ENCODE measurements around the gene PHC2. TPM values are rescaled to one million over a fixed set of nuclear protein-coding genes. Genes with fewer than 3 reads are reported as not detected.

The PHC2 gene
- total and polyA plus RNA-seq, 4 donors = 79.9 to 311 (median 121) TPM

DNA sequence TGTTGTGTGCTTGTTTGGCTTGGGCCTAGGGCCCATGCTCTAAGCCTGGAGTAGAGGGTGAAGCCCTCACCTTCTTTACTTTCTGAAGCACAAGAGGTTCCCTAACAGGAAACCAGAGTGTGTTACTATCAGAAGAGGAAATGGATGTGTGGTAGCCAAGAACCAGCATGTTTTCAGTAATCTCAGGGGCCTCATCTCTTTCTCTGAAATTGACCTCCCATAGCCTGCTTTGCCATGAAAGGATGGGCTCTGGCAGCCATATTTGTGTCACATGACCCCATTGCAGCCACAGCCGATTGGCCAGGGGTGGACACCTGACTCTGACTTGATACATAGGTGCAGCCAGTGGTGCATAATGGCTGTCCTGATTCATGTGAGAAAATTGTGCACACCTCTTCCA is 128.6 kb downstream of the PHC2 start:
- no peak for ATAC-seq (ENCODE audit: insufficient read depth, low FRiP score)
- no peak overlapping the region for H3K4me3 ChIP-seq
- no peak for DNase-seq
- H3K27me3 ChIP-seq (ENCODE audit: control insufficient read depth in 3 of 3, insufficient read depth in 3 of 3, low read length in 2 of 3) = peaks cover 0 to 3% (median 0%) of the 10 kb centered on the region in 3 donors
- TF ChIP-seq, protein P1, sequence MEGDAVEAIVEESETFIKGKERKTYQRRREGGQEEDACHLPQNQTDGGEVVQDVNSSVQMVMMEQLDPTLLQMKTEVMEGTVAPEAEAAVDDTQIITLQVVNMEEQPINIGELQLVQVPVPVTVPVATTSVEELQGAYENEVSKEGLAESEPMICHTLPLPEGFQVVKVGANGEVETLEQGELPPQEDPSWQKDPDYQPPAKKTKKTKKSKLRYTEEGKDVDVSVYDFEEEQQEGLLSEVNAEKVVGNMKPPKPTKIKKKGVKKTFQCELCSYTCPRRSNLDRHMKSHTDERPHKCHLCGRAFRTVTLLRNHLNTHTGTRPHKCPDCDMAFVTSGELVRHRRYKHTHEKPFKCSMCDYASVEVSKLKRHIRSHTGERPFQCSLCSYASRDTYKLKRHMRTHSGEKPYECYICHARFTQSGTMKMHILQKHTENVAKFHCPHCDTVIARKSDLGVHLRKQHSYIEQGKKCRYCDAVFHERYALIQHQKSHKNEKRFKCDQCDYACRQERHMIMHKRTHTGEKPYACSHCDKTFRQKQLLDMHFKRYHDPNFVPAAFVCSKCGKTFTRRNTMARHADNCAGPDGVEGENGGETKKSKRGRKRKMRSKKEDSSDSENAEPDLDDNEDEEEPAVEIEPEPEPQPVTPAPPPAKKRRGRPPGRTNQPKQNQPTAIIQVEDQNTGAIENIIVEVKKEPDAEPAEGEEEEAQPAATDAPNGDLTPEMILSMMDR (IDR thresholded peaks at IDR 0.05; ENCODE audit: control extremely low read depth, extremely low read depth) = no peak
- peaks cover 0 to 13% (median 9%) of the 10 kb centered on the region in 4 donors for H3K36me3 ChIP-seq (ENCODE audit: control insufficient read depth in 4 of 4, insufficient read depth in 4 of 4, low read length in 4 of 4)
- no peak overlapping the region for H3K9ac ChIP-seq (ENCODE audit: insufficient read depth in 1 of 2, low read length in 2 of 2)
- H3K4me1 ChIP-seq (ENCODE audit: control insufficient read depth in 5 of 5, insufficient read depth in 5 of 5, low read length in 5 of 5) = peaks cover 5 to 32% (median 15%) of the 10 kb centered on the region in 5 donors
- no peak overlapping the region for H3K27ac ChIP-seq (ENCODE audit: low read depth in 1 of 2, low read length in 1 of 2)
- 90 to 97% methylated on average over 1 of the region's 1 CpG for WGBS, 2 donors
- no peaks in the 10 kb centered on the region for H3K9me3 ChIP-seq (ENCODE audit: control insufficient read depth in 4 of 4, insufficient read depth in 3 of 4, low read length in 3 of 4)

DNA sequence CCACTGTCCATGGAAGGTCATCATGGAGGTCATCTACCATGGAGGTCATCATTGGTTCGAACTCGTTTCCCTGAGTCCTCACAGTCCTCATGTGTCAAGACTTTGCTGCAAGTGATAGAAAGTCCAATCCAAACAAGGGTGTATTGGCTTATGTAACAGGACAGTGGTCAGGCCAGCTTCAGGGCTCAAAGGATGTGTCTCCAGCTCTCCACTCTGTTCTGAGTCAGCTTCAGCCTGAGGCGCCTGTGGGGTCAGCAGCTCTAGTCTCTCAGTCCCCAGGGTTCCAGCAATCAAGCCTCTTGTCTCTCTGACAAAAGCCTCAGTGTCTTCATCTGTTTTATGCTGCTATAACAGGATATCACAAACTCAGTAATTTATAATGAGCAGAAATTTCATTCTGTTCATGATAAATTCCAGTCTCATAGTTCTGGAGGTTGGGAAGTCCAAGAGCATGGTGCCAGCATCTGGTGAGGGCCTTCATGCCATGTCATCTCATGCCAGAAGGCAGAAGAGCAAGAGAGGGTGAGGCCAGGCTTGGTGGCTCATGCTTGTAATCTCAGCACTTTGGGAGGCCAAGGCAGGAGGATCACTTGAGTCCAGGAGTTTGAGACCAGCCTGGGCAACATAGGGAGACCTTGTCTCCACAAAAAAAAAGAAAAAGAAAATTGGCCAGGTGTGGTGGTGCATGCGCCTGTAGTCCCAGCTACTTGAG is 129.5 kb downstream of the PHC2 start:
- Histone ChIP-seq H3K27me3 (ENCODE audit: control insufficient read depth in 3 of 3, insufficient read depth in 3 of 3, low read length in 2 of 3) (peaks cover 0 to 3% (median 0%) of the 10 kb centered on the region in 3 donors), H3K4me1 (ENCODE audit: control insufficient read depth in 5 of 5, insufficient read depth in 5 of 5, low read length in 5 of 5) (peaks cover 5 to 24% (median 15%) of the 10 kb centered on the region in 5 donors), H3K36me3 (ENCODE audit: control insufficient read depth in 4 of 4, insufficient read depth in 4 of 4, low read length in 4 of 4) (peaks cover 0 to 17% (median 10%) of the 10 kb centered on the region in 4 donors), H3K9ac (ENCODE audit: insufficient read depth in 1 of 2, low read length in 2 of 2) (peak overlapping the region in 1 of 2 donors; percentile 16), H3K4me3 (no peak overlapping the region), H3K9me3 (ENCODE audit: control insufficient read depth in 4 of 4, insufficient read depth in 3 of 4, low read length in 3 of 4) (no peaks in the 10 kb centered on the region), H3K27ac (ENCODE audit: low read depth in 1 of 2, low read length in 1 of 2) (peak overlapping the region; percentile 22 to 67)
- TF ChIP-seq, protein P1 (IDR thresholded peaks at IDR 0.05; ENCODE audit: control extremely low read depth, extremely low read depth) = no peak
- DNase-seq (peak in 1 of 3 donors; percentile 29), ATAC-seq (ENCODE audit: insufficient read depth, low FRiP score) (no peak)
- WGBS, 2 donors = 79 to 88% methylated on average over 4 of the region's 4 CpGs

DNA sequence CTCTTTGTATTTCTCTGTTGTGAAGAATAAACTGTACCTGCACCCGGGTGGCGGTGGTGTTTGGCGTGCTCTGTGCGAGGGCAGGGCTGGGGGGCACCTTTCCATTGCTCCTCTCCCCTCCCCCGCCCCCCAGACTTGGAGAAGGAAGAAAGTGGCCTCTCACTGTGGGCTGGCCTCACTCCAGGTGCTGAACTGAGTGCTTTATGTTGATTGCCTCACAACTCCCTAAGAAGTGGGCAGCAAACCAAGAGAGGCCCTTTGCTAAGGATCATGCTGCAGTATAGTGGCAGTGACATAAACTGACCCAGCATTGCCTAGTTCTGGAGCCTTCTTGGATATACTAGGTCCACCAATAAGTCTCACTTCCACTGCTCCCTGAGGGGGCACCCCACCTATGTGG is 130.2 kb downstream of the PHC2 start:
- Histone ChIP-seq H3K9ac (ENCODE audit: insufficient read depth in 1 of 2, low read length in 2 of 2) (peak overlapping the region in 1 of 2 donors; percentile 16), H3K27me3 (ENCODE audit: control insufficient read depth in 3 of 3, insufficient read depth in 3 of 3, low read length in 2 of 3) (peaks cover 0 to 2% (median 0%) of the 10 kb centered on the region in 3 donors), H3K36me3 (ENCODE audit: control insufficient read depth in 4 of 4, insufficient read depth in 4 of 4, low read length in 4 of 4) (peaks cover 0 to 22% (median 16%) of the 10 kb centered on the region in 4 donors), H3K9me3 (ENCODE audit: control insufficient read depth in 4 of 4, insufficient read depth in 3 of 4, low read length in 3 of 4) (no peaks in the 10 kb centered on the region), H3K4me3 (no peak overlapping the region), H3K4me1 (ENCODE audit: control insufficient read depth in 5 of 5, insufficient read depth in 5 of 5, low read length in 5 of 5) (peaks cover 5 to 20% (median 12%) of the 10 kb centered on the region in 5 donors), H3K27ac (ENCODE audit: low read depth in 1 of 2, low read length in 1 of 2) (peak overlapping the region in 1 of 2 donors; percentile 22)
- ATAC-seq (ENCODE audit: insufficient read depth, low FRiP score) (no peak), DNase-seq (peak; percentile 82 to 98 (median 93))
- 53 to 55% methylated on average over 5 of the region's 5 CpGs for WGBS, 2 donors
- TF ChIP-seq, protein P1 (IDR thresholded peaks at IDR 0.05; ENCODE audit: control extremely low read depth, extremely low read depth) = no peak

All from lung (tissue), 12 donors.